HG03066 (cell line): ENCODE results near the gene MANBA.
"Not testable (repeated sequence)": the region's sequence is repeated elsewhere in the genome, so short reads cannot be mapped to it uniquely, and the experiment has no call there.

ENCODE experiments used
- ATAC-seq: cut with Tn5 transposase; IDR thresholded peaks from one replicate; pipeline ENCODE4 v1.9.1; 2021; ENCODE audit warnings: low read depth; ENCODE audit not compliant: unreplicated experiment

Gene MANBA

DNA sequence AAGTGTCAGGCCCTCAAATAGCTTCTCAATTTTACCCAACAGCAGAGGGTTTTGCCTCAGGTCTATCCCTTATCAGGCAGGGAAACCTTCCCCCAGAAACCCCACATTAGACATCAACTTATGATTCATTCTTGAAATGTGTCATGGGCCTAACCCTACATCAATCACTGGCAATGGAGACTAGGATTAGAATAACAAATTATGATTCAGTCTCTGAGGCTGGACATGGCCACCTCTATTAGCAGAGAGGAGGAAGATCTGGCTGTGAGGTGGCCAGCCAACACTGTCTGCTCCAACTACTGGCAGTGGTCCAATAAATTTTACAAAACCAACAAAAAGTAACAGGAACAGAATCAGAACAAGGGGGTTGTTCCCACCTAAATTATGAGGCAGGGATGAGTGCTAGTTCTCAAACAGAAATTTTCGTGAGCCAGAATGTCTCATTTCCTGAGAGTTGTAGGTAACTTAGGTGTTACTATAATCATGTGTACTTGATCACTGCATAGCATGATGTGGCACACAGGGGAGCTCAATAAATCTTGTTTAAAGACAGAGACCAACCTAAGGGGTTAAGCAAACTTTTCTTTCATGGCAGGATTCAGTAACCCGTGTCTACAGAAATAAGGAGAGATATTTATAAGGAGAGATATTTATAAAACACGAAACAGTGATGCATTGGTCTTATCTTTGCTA, 132.8 kb downstream of the MANBA start:
- ATAC-seq: no peak

GRCh38 chr4:102625232-102625930, 135.4 kb downstream of the MANBA start:
- peak; percentile 82 for ATAC-seq

- ATAC-seq: no peak
These were observed 136.3 kb downstream of the MANBA start for GRCh38 chr4:102624505-102624904.

DNA sequence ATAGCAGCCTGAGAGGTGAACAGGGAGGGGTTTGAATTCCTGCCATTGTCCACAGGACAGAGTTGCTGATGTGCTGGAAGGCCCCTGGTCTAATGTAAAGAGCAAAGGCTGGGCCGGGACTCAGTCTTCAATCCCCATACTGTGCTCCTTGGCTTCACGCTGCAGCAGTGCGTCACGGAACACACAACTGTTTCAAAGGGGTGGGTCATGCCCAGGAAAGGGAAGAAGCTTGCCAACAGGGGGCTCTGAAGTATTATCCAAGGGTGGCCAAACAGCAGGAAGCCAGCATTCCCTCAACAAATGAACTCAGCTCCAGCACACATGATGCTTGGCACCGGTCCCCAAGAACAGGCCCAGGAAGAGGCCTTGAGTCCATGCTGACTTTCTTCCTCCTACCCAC, 137.1 kb downstream of the MANBA start:
- no peak for ATAC-seq

GRCh38 chr4:102620697-102621497, 139.9 kb downstream of the MANBA start:
- peak; percentile 52 for ATAC-seq

DNA sequence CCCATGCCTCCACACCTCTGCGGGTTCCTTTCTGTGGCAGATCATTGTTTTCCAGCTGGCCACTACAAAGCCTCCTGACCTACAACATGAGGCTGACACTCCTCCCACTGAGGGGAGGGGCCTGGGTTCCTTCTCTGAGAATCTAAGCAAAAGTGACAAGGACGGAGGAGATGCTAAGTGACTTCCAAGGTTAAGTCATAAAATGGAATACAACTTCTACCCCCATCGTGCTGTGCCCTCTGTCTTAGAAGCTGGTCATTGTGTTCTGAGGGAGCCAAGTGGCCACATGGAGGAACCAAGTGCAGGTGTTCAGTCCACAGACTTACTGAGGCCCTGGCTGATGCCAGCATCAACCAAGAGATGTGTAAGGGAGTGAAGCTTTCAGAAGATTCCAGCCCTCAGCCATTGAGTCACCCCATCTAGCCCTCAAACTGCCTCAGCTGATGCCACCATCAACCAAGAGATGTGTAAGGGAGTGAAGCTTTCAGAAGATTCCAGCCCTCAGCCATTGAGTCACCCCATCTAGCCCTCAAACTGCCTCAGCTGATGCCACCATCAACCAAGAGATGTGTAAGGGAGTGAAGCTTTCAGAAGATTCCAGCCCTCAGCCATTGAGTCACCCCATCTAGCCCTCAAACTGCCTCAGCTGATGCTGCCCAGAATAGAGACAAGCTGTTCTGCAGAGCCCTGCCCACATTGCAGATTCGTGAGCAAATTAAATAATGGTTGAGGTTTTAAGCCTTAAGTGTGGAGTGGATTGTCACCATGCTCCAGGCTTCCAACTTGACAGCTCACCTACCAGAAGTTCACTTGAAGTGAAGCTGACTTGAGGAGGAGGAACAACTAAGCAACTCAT, 140.8 kb downstream of the MANBA start:
- peak; percentile 10 for ATAC-seq

- ATAC-seq: not testable (repeated sequence)
These were observed 141.7 kb downstream of the MANBA start for GRCh38 chr4:102619021-102619420.

GRCh38 chr4:102616636-102617035, 144.1 kb downstream of the MANBA start:
- ATAC-seq: no peak

DNA sequence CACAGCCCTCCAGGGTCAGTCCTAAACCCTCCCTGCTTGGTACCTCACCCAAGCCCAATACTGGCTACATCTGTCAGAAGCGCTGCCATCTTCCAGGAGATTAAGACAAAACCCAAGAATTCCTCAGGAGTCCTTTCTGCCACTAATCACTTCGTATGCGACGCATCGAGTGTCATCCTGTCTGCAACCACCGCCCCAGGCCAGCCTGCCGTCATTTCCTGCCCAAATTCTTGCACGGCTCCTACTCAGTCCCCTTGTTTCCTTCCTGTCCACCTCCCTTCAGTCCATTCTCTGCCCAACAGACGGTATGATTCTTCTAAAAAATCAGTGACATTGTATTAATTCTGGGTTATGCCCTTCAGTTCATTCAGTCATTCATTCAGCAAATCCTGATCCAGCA, 146.0 kb downstream of the MANBA start:
- ATAC-seq: no peak

DNA sequence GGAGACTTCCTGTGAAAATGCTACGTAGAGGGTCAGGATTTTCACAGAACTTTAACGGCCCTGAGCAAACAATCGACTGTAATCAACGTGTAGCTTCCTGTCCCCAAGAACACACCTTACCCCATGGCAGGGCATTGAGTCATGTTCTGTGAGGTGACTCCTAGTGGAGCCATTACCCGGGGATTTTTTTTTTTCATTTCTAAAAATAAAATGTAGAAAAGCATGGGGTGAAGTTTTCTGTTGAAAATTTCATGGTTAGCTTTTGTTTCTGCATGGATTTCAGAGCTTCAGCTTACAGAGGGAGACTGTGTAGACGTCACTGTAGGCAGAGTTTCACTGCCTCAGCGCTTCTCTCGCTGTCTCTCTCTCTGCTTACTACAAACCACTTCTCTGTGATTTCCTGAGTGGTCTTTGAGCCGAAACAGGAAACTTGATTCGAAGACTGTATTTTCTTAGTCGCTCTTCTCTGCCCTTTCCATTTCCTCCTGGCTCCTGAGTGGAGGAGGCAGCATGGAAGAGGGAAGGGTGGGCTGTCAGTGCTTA, 147.9 kb downstream of the MANBA start:
- ATAC-seq: no peak

DNA sequence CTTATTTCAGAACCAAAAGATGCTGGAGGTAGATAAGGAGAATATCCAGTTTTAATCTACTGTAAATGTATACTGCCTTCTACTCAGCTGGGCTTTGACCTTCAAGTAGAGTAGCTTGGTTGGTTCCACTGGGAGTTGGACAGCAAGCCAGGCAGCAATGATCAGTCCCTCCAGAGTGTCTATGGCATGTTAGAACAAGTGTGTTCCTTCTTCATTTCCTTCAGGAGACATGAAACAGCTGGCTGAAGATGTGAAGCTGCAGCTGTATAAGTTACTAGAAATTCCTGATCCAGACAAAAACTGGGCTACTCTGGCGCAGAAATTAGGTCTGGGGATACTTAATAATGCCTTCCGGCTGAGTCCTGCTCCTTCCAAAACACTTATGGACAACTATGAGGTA, 148.6 kb downstream of the MANBA start:
- ATAC-seq: no peak

GRCh38 chr4:102610476-102610875, 150.3 kb downstream of the MANBA start:
- ATAC-seq: no peak

GRCh38 chr4:102610007-102610406, 150.8 kb downstream of the MANBA start:
- ATAC-seq: no peak

DNA sequence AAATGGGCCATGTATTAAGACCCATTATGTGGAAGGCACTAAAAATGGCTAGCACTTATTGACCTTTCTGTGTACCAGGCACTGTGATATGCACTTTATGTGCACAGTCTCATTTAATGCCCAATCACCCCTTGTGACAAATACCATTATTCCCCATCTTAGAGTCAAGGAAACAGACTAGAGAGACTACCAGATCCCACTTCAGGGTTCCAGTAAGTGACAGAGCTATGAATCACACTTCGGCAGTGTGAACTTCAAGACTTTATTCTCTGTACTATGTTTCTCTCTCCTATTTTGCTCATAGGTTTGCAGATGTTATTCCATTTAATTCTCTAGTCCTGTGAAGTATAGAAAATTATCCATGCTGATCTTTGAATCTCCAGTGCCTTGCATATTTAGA, 152.6 kb downstream of the MANBA start:
- no peak for ATAC-seq

GRCh38 chr4:102606846-102607450, 153.8 kb downstream of the MANBA start:
- ATAC-seq: no peak

GRCh38 chr4:102606261-102606660, 154.5 kb downstream of the MANBA start:
- ATAC-seq: no peak

GRCh38 chr4:102604222-102604940, 156.4 kb downstream of the MANBA start:
- no peak for ATAC-seq

DNA sequence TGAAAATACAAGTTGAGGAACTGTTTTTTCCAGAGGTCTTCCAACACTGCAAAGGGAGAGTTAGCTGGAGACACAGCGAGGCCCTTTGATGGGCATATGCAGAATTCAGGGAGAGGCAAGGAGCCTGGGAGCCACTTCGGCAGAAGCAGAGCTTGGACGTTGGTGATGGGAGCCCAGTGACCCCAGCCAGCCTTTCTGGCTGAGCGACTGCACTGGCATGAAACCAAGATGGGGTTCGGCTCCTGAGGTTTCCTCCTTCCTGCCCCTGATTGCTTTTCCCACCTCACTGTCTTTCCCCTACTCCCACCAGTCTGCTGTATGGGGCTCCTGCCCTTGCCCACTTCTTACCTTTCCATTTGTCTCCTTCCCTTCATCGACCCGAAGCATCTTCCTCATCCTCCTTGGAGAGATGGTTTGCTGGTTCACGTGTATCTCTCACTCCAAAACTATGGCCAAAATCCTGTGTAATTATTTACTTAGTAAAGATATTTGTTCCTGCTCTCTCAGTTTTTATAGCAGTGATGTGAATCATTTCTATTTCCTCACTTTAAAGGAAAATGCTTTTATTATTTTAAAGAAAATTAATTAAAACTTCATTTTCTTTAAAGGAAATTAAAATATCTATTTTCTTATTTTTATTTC, 159.1 kb downstream of the MANBA start:
- no peak for ATAC-seq

- no peak for ATAC-seq
These were observed 160.1 kb downstream of the MANBA start for GRCh38 chr4:102600689-102601088.
